ENCODE data around the gene DVL1. TPM values are rescaled to one million over a fixed set of nuclear protein-coding genes. Genes with fewer than 3 reads are reported as not detected.

Gene DVL1
- total and polyA plus RNA-seq, 2 of the 13 experiments (the other 11 are each of a cell fraction or from before 2014, with no cell fraction given), result 30.8 to 60.4 TPM

GRCh38 chr1:1287288-1288110, 61.7 kb downstream of the DVL1 start (continued):
- peak; percentile 92; the same call in 1 of the 2 replicates for TF ChIP-seq ZNF318 (CRISPR knock-in tag; IDR thresholded peaks at IDR 0.05)
- TF ChIP-seq MXD3 (CRISPR knock-in tag; IDR thresholded peaks at IDR 0.05), result 0 out of 2 replicates have a peak, but pooled peaks have one; percentile 28
- no peak for TF ChIP-seq YY1 (IDR thresholded peaks at IDR 0.05; ENCODE audit: insufficient read depth, insufficient replicate concordance, low read depth, low read length)
- no peak for TF ChIP-seq ZNF558 (CRISPR knock-in tag; IDR thresholded peaks at IDR 0.05; ENCODE audit: borderline replicate concordance)
- TF ChIP-seq MTF2 (CRISPR knock-in tag; IDR thresholded peaks at IDR 0.05; ENCODE audit: borderline replicate concordance), result no peak
- no peak for TF ChIP-seq TEF (CRISPR knock-in tag; IDR thresholded peaks at IDR 0.05)
- no peak for TF ChIP-seq ZFYVE20 (CRISPR knock-in tag; IDR thresholded peaks at IDR 0.05; ENCODE audit: borderline replicate concordance, low read depth)
- TF ChIP-seq ZNF549 (CRISPR knock-in tag; IDR thresholded peaks at IDR 0.05), result no peak
- TF ChIP-seq ZNF564 (CRISPR knock-in tag; IDR thresholded peaks at IDR 0.05), result 0 out of 2 replicates have a peak, but pooled peaks have one; percentile 50
- TF ChIP-seq REXO4 (CRISPR knock-in tag; IDR thresholded peaks at IDR 0.05; ENCODE audit: borderline replicate concordance), result no peak
- no peak for TF ChIP-seq KDM4B (CRISPR knock-in tag; IDR thresholded peaks at IDR 0.05)
- TF ChIP-seq MXI1 (IDR thresholded peaks at IDR 0.05; ENCODE audit: borderline replicate concordance, low read depth, low read length), result no peak
- TF ChIP-seq PAF1 (CRISPR knock-in tag; IDR thresholded peaks at IDR 0.05), result no peak
- TF ChIP-seq ZNF354B (CRISPR knock-in tag; IDR thresholded peaks at IDR 0.05), result no peak
- TF ChIP-seq AGO1 (IDR thresholded peaks at IDR 0.05; ENCODE audit: low read depth, low read length, poor library complexity, severe bottlenecking), result no peak
- TF ChIP-seq ZNF597 (CRISPR knock-in tag; IDR thresholded peaks at IDR 0.05), result no peak
- TF ChIP-seq KLF11 (CRISPR knock-in tag; IDR thresholded peaks at IDR 0.05), result no peak
- no peak for TF ChIP-seq ZNF432 (CRISPR knock-in tag; IDR thresholded peaks at IDR 0.05; ENCODE audit: borderline replicate concordance)
- TF ChIP-seq ZBTB7B (CRISPR knock-in tag; IDR thresholded peaks at IDR 0.05), result 0 out of 2 replicates have a peak, but pooled peaks have one; percentile 23

All from HepG2 (cell line).